SHP77 treated with DMSO at 0.1 percent for 48 hours (cell line): ENCODE data around the gene VEPH1.

Experiments
- DNase-seq: peaks from one replicate; lab custom pipeline; 2025; lab: John Stamatoyannopoulos, UW

The VEPH1 gene

GRCh38 chr3:157523814-157524213 is 20.6 kb upstream of the VEPH1 start:
- no peak for DNase-seq

DNA sequence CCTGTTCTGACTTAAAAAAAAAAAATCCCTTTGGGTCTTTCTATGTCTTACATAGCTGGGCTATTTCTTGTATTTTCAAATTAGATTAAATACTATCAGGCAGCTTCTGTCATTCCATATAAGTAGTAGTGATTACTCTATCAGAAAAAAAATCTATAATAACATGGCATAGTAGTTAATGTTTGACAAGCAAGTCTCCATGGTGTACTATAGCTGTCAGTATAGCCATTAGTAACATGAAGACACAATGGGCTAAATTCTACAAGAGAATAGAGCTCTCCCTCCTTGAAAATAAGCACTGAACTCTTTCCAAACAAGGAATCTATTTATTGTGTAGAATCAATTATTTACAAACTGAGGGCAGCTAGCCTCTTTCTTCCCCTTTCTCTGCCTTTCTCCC is 19.4 kb upstream of the VEPH1 start:
- DNase-seq, result no peak

DNA sequence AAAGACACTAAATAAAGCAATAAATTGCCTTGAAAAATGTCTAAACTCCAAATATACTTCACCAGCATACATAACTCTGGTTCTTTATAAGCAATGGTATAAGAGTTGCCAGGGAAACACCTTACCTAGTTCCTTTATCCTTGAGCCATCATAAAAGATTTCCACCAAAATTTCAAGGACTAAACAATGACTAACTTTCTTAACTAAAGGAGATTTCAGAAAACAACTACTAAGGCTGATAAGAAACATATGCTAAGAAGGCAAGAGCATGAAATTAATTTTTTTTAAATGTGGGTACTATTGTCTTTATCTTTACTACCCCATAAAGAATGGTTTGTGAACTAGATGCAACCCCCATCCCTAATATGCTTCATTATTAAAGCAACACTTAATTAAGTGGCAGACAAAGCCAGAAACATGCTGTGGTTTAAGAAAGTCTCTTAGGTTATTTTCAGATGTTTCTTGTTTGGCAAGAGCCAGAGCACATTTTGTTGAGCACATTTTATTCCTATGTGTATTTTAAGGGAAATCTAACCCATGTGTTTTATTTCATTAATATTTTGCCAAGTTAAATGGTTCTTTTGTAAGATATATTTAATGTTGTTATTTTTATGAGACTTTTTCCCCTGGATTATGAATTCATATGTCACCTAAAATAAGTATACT is 17.4 kb upstream of the VEPH1 start:
- no peak for DNase-seq

DNA sequence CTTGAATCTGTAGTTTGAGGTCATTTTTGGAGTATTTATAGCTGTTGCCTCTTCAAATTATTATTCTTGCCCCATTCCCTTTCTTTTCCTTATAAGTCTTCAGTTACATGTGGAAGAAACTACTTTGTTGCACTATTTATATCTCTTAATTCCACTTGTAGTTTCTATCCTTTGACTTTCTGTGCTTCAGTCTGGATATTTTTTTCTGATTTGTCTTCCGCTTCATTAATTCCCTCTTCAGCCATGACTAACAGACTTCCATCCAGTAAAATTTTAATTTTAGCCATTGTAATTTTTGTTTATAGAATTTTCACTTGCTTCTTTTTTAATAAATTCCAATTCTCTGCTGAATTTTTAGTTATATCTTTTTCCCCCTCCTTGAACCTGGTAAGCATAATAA is 15.7 kb upstream of the VEPH1 start:
- no peak for DNase-seq

DNA sequence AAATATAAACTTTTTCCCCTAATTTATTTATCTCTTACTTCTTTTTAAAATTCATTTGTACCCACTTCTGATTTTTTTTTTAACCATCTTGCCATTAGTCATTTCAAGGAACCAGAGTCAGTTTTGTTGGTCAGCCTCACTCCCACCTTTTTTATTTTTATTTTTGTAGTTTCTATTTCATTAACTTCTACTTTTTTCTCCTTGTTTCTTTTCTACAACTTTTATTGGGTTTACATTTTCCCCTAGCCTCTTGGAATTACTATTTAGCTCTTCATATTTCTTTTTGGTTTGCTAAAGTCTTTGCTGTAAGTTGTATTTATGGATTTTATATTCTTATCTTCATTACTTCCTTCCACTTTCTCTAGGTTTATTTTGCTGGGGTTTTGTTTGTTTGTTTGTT is 13.7 kb upstream of the VEPH1 start:
- no peak for DNase-seq

DNA sequence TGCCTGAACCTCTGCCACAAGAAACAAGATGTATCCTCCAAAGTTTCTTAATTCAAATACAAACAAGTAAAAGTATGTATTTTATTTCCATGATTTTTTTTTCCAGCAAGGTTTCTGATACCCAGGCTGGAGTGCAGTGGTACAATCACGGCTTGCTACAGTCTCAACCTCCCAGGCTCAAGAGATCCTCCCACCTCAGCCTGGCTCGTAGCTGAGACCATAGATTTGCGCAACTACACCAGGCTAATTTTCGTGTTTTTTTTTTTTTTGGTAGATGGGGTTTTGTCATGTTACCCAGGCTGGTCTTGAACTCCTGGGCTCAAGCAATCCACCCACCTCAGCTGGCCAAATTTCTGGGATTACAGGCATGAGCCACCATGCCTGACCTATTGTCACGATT is 12.2 kb upstream of the VEPH1 start:
- no peak for DNase-seq

GRCh38 chr3:157514371-157514895 is 11.2 kb upstream of the VEPH1 start:
- DNase-seq, result no peak

DNA sequence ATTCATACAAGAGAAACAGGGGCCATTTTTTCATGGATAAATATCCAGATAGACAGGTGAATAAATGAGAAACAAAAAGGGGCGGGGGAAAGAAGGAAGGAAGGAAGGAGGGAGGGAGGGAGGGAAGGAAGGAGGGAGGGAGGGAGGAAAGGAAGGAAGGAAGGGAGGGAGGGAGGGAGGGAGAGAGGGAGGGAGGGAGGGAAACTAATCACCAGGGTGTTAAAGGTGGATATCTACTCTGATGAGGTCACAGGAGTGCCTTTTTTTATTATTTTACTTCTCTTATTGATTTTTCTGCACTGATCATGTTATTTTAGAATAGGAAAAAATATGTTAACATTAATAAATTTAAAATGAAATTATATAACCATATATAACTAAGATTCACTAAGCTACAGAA is 10.4 kb upstream of the VEPH1 start:
- DNase-seq, result no peak

DNA sequence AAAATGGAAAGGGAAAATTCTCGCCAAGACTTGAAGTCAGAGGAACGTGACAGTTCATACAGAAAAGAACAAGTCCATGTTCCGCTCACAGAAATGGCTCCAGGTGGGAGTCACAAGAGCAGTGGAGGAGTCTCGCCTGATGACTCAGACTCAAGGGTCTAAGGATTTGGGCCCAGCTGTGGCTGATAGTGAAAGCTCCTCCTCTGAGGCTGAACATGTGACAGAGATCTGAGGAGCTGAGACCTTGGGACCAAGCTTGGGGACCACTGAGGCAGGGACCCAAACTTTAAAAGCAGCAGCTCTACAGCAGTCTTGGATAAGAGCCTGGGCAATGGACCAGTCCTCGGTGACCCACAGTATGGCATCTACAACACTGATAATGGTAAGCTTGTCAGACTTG is 9.3 kb upstream of the VEPH1 start:
- no peak for DNase-seq

- no peak for DNase-seq
These were observed 5.2 kb upstream of the VEPH1 start for GRCh38 chr3:157508461-157508860.

GRCh38 chr3:157501863-157502262 is 1.4 kb downstream of the VEPH1 start:
- DNase-seq, result no peak

GRCh38 chr3:157500232-157500631 is 3.0 kb downstream of the VEPH1 start:
- DNase-seq, result no peak

GRCh38 chr3:157499342-157499963 is 3.8 kb downstream of the VEPH1 start:
- DNase-seq, result no peak

DNA sequence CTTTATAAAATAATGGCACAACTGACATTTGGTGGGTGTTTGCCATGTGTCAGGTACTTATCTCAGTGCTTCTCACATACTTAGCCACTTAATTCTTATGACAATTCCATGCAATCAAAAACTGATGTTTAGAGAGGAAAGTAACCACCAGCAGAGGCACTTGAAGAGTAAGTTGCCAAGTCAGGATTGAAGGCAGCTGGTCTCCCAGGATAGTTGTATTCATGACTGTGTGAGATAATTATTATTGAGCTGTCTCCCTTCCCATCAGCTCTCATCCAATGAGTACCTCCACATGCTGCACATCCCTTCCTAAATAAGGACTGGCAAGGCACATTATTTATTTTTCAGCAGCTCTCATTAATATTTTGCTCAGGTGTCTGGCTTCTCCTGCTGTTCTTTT is 4.8 kb downstream of the VEPH1 start:
- no peak for DNase-seq

- no peak for DNase-seq
These were observed 7.4 kb downstream of the VEPH1 start for GRCh38 chr3:157495846-157496245.

DNA sequence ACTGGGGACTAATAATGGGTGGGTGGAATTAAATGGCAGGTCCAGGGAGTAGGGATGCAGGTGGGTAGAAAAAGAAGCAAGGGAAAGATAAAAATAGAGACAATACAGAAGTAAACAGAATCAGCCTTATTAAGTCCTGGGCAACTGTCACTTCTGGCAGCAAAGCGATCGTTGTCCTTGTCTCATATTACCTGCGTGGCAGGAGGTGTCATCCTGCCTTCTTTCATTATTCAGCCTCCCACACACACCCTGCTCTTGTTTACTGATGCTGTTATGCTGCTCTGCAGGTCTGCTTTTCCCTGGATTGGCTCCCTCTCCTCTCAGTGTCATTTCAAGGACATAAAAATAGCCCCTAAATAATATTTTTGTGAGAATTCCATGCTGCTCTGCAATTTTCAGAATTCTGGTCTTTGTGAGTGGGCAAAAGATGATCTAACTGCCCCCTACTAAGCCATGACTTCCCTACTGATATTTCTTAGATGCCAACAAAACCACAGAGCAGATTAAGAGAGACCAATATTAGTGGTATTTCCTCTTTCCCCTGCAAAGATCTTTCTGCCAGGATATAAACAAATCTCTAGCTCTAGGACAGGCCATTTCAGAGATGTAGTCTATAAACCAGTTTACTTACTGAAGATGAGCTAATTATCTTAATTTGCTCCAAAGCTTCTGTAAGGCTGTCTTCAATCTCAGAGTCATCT is 8.5 kb downstream of the VEPH1 start:
- no peak for DNase-seq

DNA sequence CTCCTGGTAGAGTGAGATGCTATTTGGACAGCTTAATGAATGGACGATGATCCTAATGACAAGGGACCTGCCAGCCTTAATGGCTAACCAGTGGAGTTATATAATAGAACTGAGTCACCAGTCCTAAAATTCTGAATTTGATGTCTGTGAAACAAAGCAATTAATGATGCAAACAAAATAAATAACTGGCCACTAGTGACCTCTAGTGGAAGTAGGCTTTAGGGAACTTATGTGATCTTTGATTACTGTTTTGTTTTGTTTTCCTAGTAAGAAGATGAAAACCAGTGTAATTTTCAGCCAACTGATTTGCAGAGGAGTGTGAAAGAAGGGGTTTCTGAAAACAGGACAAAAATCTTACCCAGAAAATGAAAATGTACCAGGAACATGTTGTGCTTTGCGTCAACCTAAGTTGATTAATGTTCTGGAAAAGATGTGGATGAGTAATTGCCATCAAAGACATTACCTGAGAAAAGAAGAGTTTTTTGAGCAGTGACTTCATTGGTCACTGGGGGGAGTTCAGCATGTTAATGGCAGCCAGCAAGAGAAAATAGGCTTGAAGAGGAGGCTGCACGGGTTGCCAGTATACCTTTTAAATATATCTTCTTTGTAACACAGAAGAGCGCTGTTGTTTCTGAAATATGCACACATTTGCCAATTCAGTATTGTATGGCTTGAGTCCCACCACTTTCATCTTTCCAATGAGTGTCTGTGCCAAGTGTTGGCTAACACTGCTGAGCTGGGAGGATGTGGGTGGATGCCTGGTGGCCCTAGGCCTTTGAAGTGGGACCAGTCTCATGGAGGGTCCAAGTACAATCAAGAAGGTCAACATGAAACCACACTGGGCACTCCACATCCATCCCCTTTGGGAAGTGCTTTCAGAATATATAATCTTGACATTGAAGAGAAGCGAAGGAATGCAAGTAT is 9.3 kb downstream of the VEPH1 start:
- peak; percentile 10 for DNase-seq

DNA sequence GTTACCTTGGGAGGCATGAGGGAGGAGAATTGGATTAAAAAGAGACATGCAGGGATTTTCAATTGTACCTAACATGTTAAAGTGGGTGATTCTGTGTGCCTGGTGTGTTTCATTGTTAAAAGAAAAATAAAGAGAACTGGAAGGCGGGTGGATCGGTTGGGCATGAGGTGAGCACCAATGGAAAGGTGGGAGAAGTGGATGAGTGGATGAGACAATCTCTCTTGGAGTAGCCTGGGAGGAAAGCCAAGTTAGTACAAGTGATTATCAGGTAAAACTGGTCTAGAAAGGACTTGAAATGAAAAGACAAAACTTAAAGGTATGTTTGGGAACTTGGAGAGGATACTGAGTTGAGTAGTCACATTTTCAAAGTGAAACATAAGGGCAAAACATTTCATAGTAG is 12.1 kb downstream of the VEPH1 start:
- no peak for DNase-seq

DNA sequence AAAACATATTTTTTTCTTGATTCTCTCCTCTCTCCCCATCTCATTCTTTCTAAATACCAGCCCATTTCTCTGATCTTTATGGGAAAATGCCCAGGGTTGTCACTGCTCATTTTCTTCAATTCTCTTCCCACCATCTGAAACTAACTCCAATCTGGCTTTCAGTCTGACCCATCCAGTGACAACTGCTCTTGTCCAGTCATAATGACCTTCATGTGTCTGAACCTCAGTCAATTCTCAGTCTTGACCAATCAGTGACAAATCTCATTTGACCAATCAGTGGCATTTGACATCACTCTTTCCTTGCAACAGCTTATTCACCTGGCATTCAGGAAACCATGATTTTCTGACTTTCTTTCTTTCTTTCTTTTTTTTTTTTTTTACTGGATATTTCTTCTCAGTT is 15.1 kb downstream of the VEPH1 start:
- no peak for DNase-seq

DNA sequence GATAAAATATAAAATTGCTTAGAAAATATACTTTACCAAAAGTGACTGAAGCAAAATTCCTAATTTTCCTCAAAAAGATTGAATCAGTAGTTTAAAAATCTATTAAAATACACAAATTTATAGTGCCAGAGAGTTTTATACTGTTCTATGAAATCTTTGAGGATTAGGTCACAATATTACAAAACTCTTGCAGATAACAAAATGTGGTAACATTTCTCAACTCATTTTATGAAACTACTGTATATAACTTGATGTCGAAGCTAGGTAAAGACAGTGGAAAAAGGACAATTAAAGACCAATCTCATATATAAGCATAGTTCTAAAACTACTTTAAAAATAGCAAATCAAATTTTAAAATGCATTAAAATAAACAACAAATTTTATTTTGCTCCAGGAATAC is 15.9 kb downstream of the VEPH1 start:
- DNase-seq, result no peak

- DNase-seq, result no peak
These were observed 23.6 kb downstream of the VEPH1 start for GRCh38 chr3:157479464-157480243.
